HG02678 (cell line): ENCODE data around the gene MMP14.
"Not testable (repeated sequence)": the region's sequence is repeated elsewhere in the genome, so short reads cannot be mapped to it uniquely, and the experiment has no call there.

ENCODE experiments used
- ATAC-seq: cut with Tn5 transposase; IDR thresholded peaks from one replicate; pipeline ENCODE4 v1.9.1; 2021; ENCODE audit warnings: mild to moderate bottlenecking, moderate library complexity; ENCODE audit not compliant: unreplicated experiment

MMP14 gene

GRCh38 chr14:22841311-22841710 is 4.9 kb downstream of the MMP14 start:
- no peak for ATAC-seq

- no peak for ATAC-seq
These were observed 5.4 kb downstream of the MMP14 start for GRCh38 chr14:22841769-22842168.

GRCh38 chr14:22842211-22843122 is 6.1 kb downstream of the MMP14 start:
- ATAC-seq: no peak

- no peak for ATAC-seq
These were observed 6.9 kb downstream of the MMP14 start for GRCh38 chr14:22843123-22843925.

GRCh38 chr14:22844221-22845102 is 8.1 kb downstream of the MMP14 start:
- no peak for ATAC-seq

- ATAC-seq: no peak
These were observed 8.7 kb downstream of the MMP14 start for GRCh38 chr14:22845103-22845394.

- no peak for ATAC-seq
These were observed 9.6 kb downstream of the MMP14 start for GRCh38 chr14:22845821-22846625.

GRCh38 chr14:22846811-22847307 is 10.5 kb downstream of the MMP14 start:
- ATAC-seq: no peak

GRCh38 chr14:22847661-22848341 is 11.4 kb downstream of the MMP14 start:
- ATAC-seq: no peak

GRCh38 chr14:22848351-22849164 is 12.2 kb downstream of the MMP14 start:
- no peak for ATAC-seq

GRCh38 chr14:22849212-22849819 is 12.9 kb downstream of the MMP14 start:
- no peak for ATAC-seq

GRCh38 chr14:22850944-22851764 is 14.8 kb downstream of the MMP14 start:
- no peak for ATAC-seq

- not testable (repeated sequence) for ATAC-seq
These were observed 15.8 kb downstream of the MMP14 start for GRCh38 chr14:22852178-22852577.

GRCh38 chr14:22852599-22852939 is 16.2 kb downstream of the MMP14 start:
- no peak for ATAC-seq

- peak; percentile 79 for ATAC-seq
These were observed 16.8 kb downstream of the MMP14 start for GRCh38 chr14:22852940-22853767.

GRCh38 chr14:22854296-22854695 is 17.9 kb downstream of the MMP14 start:
- not testable (repeated sequence) for ATAC-seq
